ENCODE data around the gene GALNT5. TPM values are rescaled to one million over a fixed set of nuclear protein-coding genes. Genes with fewer than 3 reads are reported as not detected.
"Not testable (repeated sequence)": the region's sequence is repeated elsewhere in the genome, so short reads cannot be mapped to it uniquely, and the experiment has no call there.

GALNT5 gene
- total RNA-seq, 2 donors from 2014 or later: 0.10 to 0.14 TPM

- no peak for DNase-seq (ENCODE audit: low spot score)
- Mint-ChIP-seq H3K27ac (no peak overlapping the region), H3K4me1 (ENCODE audit: low read depth in 2 of 2) (peaks cover 0 to 4% of the 10 kb centered on the region in 2 donors), H3K9me3 (no peaks in the 10 kb centered on the region), H3K27me3 (peaks cover 9% of the 10 kb centered on the region in 2 donors), H3K36me3 (no peaks in the 10 kb centered on the region), H3K4me3 (no peak overlapping the region)
- ATAC-seq: no peak
These were observed 1.2 kb downstream of the GALNT5 start for GRCh38 chr2:157258520-157259326.

- H3K36me3 Mint-ChIP-seq: no peaks in the 10 kb centered on the region
- peaks cover 9 to 10% of the 10 kb centered on the region in 2 donors for H3K27me3 Mint-ChIP-seq
- H3K9me3 Mint-ChIP-seq: no peaks in the 10 kb centered on the region
- no peak overlapping the region for H3K4me3 Mint-ChIP-seq
- H3K4me1 Mint-ChIP-seq (ENCODE audit: low read depth in 2 of 2): peaks cover 0 to 4% of the 10 kb centered on the region in 2 donors
- DNase-seq (ENCODE audit: low spot score): no peak
- ATAC-seq: no peak
- no peak overlapping the region for H3K27ac Mint-ChIP-seq
These were observed 1.9 kb downstream of the GALNT5 start for GRCh38 chr2:157259386-157259785.

GRCh38 chr2:157259960-157260359 lies 2.5 kb downstream of the GALNT5 start:
- Mint-ChIP-seq H3K4me1 (ENCODE audit: low read depth in 2 of 2) (peaks cover 0 to 4% of the 10 kb centered on the region in 2 donors), H3K4me3 (no peak overlapping the region), H3K27ac (no peak overlapping the region), H3K9me3 (no peaks in the 10 kb centered on the region), H3K36me3 (no peaks in the 10 kb centered on the region), H3K27me3 (peaks cover 9 to 12% of the 10 kb centered on the region in 2 donors)
- DNase-seq (ENCODE audit: low spot score) (no peak), ATAC-seq (no peak)

DNA sequence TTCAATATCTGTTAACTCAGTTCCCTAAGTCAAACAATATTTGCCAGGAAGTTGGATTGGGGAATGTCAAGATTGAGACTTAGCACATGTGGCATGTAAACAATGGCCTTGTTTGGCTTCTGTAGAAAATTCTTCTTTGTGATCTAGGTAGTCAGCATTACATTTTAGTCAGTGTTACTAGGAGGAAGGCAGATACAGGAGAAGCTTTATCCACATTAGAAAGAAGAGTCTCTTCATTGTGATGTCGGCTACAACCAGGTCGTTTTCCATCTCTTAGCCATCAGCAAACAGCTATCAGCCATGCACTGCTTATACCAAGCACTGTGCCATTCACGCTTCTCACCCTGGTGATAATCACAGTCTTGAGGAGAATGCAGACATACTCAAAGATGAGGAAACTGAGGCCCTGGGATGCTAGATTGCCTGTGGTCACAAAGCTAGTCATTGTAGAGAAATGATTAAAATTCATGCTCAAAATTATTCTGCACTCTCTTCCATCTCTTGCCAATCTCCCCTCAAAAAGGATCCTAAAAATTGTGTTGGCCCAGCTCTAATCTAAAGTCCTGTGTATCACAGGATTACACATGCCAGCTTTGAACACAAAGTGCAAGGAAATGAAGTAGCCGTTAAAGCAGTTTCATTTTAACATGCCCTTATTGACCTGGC lies 3.2 kb downstream of the GALNT5 start:
- no peak for ATAC-seq
- H3K9me3 Mint-ChIP-seq: no peaks in the 10 kb centered on the region
- no peak overlapping the region for H3K27ac Mint-ChIP-seq
- no peaks in the 10 kb centered on the region for H3K36me3 Mint-ChIP-seq
- DNase-seq (ENCODE audit: low spot score): no peak
- no peak overlapping the region for H3K4me3 Mint-ChIP-seq
- peaks cover 0 to 4% of the 10 kb centered on the region in 2 donors for H3K4me1 Mint-ChIP-seq (ENCODE audit: low read depth in 2 of 2)
- peaks cover 9 to 12% of the 10 kb centered on the region in 2 donors for H3K27me3 Mint-ChIP-seq

DNA sequence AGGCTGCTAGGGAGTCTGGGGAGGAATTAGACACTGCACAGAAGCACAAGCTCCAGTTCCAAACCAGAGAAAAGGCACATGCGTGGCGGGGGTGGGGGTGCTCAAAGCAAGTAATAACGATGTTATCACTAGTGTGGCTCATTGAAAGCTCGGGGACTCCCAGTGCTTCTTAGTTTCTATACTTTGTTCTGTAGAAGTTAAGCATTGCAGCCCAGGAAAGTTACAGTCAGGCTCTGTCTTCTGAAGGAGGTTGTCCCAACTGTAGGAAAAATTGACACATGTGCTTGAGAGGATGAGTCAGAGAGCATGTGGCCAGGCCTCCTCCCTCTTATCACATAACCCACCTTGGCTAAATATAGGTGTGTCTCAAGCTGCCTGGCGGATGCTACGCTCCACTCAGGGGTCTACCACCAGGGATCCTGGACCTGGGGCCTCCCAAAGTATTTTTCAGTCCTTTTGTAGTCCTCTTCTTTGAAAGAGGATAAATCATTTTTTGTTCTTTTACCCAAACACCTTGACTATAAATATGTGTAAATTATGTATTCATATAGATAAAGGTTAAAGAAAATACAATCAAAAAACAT lies 3.8 kb downstream of the GALNT5 start:
- Mint-ChIP-seq H3K4me1 (ENCODE audit: low read depth in 2 of 2) (peaks cover 0 to 4% of the 10 kb centered on the region in 2 donors), H3K4me3 (no peak overlapping the region), H3K27ac (no peak overlapping the region), H3K9me3 (no peaks in the 10 kb centered on the region), H3K27me3 (peaks cover 9 to 12% of the 10 kb centered on the region in 2 donors), H3K36me3 (no peaks in the 10 kb centered on the region)
- ATAC-seq (peak in 1 of 2 donors; percentile 8), DNase-seq (ENCODE audit: low spot score) (no peak)

- Mint-ChIP-seq H3K4me3 (no peak overlapping the region), H3K27ac (no peak overlapping the region), H3K9me3 (no peaks in the 10 kb centered on the region), H3K36me3 (no peaks in the 10 kb centered on the region), H3K4me1 (ENCODE audit: low read depth in 2 of 2) (peaks cover 0 to 4% of the 10 kb centered on the region in 2 donors), H3K27me3 (peaks cover 9 to 17% of the 10 kb centered on the region in 2 donors)
- ATAC-seq (no peak), DNase-seq (ENCODE audit: low spot score) (no peak)
These were observed 4.7 kb downstream of the GALNT5 start for GRCh38 chr2:157262248-157262647.

DNA sequence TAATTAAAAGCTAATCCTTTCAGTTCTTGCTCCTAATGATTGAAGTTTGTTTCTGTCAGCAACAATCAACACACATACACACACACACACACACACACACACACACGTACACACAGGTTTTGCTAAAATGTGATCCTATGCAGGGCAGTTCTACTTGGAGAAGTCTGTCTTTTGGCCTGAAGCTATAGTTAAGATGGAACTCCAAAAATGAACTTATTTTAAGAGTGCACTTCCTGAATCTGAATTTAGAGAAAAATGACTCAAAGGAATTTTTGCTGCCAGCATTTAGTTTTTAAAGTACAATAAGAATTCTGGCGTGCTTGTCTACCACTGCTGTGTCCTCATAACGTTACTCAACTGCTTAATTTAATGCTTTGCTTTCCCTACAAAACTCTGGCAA lies 6.6 kb downstream of the GALNT5 start:
- H3K4me3 Mint-ChIP-seq: no peak overlapping the region
- H3K36me3 Mint-ChIP-seq: no peaks in the 10 kb centered on the region
- H3K27me3 Mint-ChIP-seq: peaks cover 0 to 12% of the 10 kb centered on the region in 2 donors
- no peak for DNase-seq (ENCODE audit: low spot score)
- no peak for ATAC-seq
- no peak overlapping the region for H3K27ac Mint-ChIP-seq
- H3K9me3 Mint-ChIP-seq: no peaks in the 10 kb centered on the region
- H3K4me1 Mint-ChIP-seq (ENCODE audit: low read depth in 2 of 2): no peaks in the 10 kb centered on the region

GRCh38 chr2:157265825-157266224 lies 8.3 kb downstream of the GALNT5 start:
- Mint-ChIP-seq H3K4me1 (ENCODE audit: low read depth in 2 of 2) (no peaks in the 10 kb centered on the region), H3K9me3 (no peaks in the 10 kb centered on the region), H3K27ac (no peak overlapping the region), H3K4me3 (no peak overlapping the region), H3K27me3 (peaks cover 1 to 15% of the 10 kb centered on the region in 2 donors), H3K36me3 (no peaks in the 10 kb centered on the region)
- no peak for ATAC-seq
- DNase-seq (ENCODE audit: low spot score): no peak

GRCh38 chr2:157267476-157267875 lies 10.0 kb downstream of the GALNT5 start:
- Mint-ChIP-seq H3K4me1 (ENCODE audit: low read depth in 2 of 2) (peaks cover 0 to 7% of the 10 kb centered on the region in 2 donors), H3K9me3 (no peaks in the 10 kb centered on the region), H3K4me3 (no peak overlapping the region), H3K27me3 (peaks cover 8 to 19% of the 10 kb centered on the region in 2 donors), H3K27ac (no peak overlapping the region), H3K36me3 (no peaks in the 10 kb centered on the region)
- no peak for DNase-seq (ENCODE audit: low spot score)
- ATAC-seq: no peak

- H3K27me3 Mint-ChIP-seq: peaks cover 8 to 19% of the 10 kb centered on the region in 2 donors
- H3K4me1 Mint-ChIP-seq (ENCODE audit: low read depth in 2 of 2): peaks cover 0 to 7% of the 10 kb centered on the region in 2 donors
- no peak overlapping the region for H3K27ac Mint-ChIP-seq
- H3K4me3 Mint-ChIP-seq: no peak overlapping the region
- DNase-seq (ENCODE audit: low spot score) (no peak), ATAC-seq (no peak)
- H3K9me3 Mint-ChIP-seq: no peaks in the 10 kb centered on the region
- no peaks in the 10 kb centered on the region for H3K36me3 Mint-ChIP-seq
These were observed 11.6 kb downstream of the GALNT5 start for GRCh38 chr2:157269060-157269459.

DNA sequence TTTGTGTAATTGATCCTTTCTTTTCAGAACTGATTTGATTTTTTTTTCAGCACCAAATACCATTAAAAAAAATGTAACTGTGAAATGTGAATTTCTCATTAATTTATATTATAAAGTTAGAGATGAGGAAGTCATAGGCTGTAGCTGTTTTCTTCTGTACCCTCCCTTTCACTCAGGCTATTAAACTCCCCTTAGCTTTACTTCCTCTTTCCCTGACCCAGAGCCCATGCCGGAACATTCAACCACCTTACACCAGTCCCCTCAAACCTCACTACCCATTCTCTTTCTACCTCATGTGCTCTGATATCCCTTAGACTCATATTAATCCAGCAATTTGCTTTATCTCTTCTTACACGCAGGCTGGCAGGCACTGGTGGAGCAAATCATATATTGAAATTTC lies 12.4 kb downstream of the GALNT5 start:
- no peak overlapping the region for H3K4me3 Mint-ChIP-seq
- peaks cover 8 to 16% of the 10 kb centered on the region in 2 donors for H3K27me3 Mint-ChIP-seq
- ATAC-seq: no peak
- H3K36me3 Mint-ChIP-seq: no peaks in the 10 kb centered on the region
- peaks cover 0 to 7% of the 10 kb centered on the region in 2 donors for H3K4me1 Mint-ChIP-seq (ENCODE audit: low read depth in 2 of 2)
- DNase-seq (ENCODE audit: low spot score): no peak
- no peak overlapping the region for H3K27ac Mint-ChIP-seq
- no peaks in the 10 kb centered on the region for H3K9me3 Mint-ChIP-seq

GRCh38 chr2:157271590-157272203 lies 14.2 kb downstream of the GALNT5 start:
- H3K4me1 Mint-ChIP-seq (ENCODE audit: low read depth in 2 of 2): peaks cover 0 to 7% of the 10 kb centered on the region in 2 donors
- H3K36me3 Mint-ChIP-seq: no peaks in the 10 kb centered on the region
- H3K9me3 Mint-ChIP-seq: no peaks in the 10 kb centered on the region
- H3K4me3 Mint-ChIP-seq: no peak overlapping the region
- peak overlapping the region in 1 of 2 donors; percentile 0 for H3K27ac Mint-ChIP-seq
- ATAC-seq (peak; percentile 54 to 55), DNase-seq (ENCODE audit: low spot score) (no peak)
- H3K27me3 Mint-ChIP-seq: peaks cover 12 to 17% of the 10 kb centered on the region in 2 donors

- not testable (repeated sequence) for H3K4me3 Mint-ChIP-seq; H3K9me3 Mint-ChIP-seq; H3K27ac Mint-ChIP-seq; ATAC-seq; DNase-seq (ENCODE audit: low spot score); H3K4me1 Mint-ChIP-seq (ENCODE audit: low read depth in 2 of 2); H3K36me3 Mint-ChIP-seq
- peaks cover 21 to 29% of the 10 kb centered on the region in 2 donors for H3K27me3 Mint-ChIP-seq
These were observed 21.8 kb downstream of the GALNT5 start for GRCh38 chr2:157279311-157279710.
